ENCODE measurements around the gene RPA1.
"Not testable (repeated sequence)": the region's sequence is repeated elsewhere in the genome, so short reads cannot be mapped to it uniquely, and the experiment has no call there.

RPA1 gene

GRCh38 chr17:1797846-1798245 lies 32.0 kb upstream of the RPA1 start:
- H3K9me3 ChIP-seq (ENCODE audit: control extremely low read depth in 1 of 5, control insufficient read depth in 4 of 5, insufficient read depth in 2 of 5, low read depth in 1 of 5, low read length in 4 of 5); POLR2A ChIA-PET; H3K27me3 ChIP-seq (replicated peaks in 2 of 5; ENCODE audit: control insufficient read depth in 4 of 5, insufficient read depth in 5 of 5, low read length in 4 of 5); DNase-seq; H3K27ac ChIP-seq (ENCODE audit: insufficient read depth in 1 of 2, low read depth in 1 of 2, low read length in 2 of 2, poor library complexity in 1 of 2, severe bottlenecking in 2 of 2); H3K4me3 ChIP-seq (ENCODE audit: control insufficient read depth in 1 of 7, extremely low read depth in 1 of 7, insufficient read depth in 4 of 7, low read depth in 2 of 7, low read length in 6 of 7): not testable (repeated sequence)
- CTCF ChIA-PET = interaction anchor here (0.7 to 2.1 kb wide), 3 partner anchors 12 to 79 kb away, joined by 3 to 7 read pairs (median 3); no protein-coding TSS in a partner anchor
- H3K36me3 ChIP-seq (ENCODE audit: control insufficient read depth in 4 of 4, insufficient read depth in 4 of 4, low read length in 3 of 4) = peaks cover 2 to 28% (median 18%) of the 10 kb centered on the region in 4 experiments
- 100% methylated on average over 7 of the region's 8 CpGs for WGBS (ENCODE audit: insufficient coverage)
- peaks cover 0 to 10% (median 6%) of the 10 kb centered on the region in 4 experiments for H3K4me1 ChIP-seq (ENCODE audit: control extremely low read depth in 1 of 4, control insufficient read depth in 4 of 4, insufficient read depth in 4 of 4, low read length in 3 of 4)

- no peaks in the 10 kb centered on the region for H3K9me3 ChIP-seq (ENCODE audit: control extremely low read depth in 1 of 5, control insufficient read depth in 4 of 5, insufficient read depth in 2 of 5, low read depth in 1 of 5, low read length in 4 of 5)
- 98% methylated on average over 7 of the region's 7 CpGs for WGBS (ENCODE audit: insufficient coverage)
- peaks cover 0 to 10% (median 6%) of the 10 kb centered on the region in 4 experiments for H3K4me1 ChIP-seq (ENCODE audit: control extremely low read depth in 1 of 4, control insufficient read depth in 4 of 4, insufficient read depth in 4 of 4, low read length in 3 of 4)
- no peak for DNase-seq
- no peaks in the 10 kb centered on the region for H3K27me3 ChIP-seq (replicated peaks in 2 of 5; ENCODE audit: control insufficient read depth in 4 of 5, insufficient read depth in 5 of 5, low read length in 4 of 5)
- ChIA-PET CTCF (interaction anchor here (0.9 to 1.1 kb wide), 2 partner anchors 8 to 84 kb away, joined by 3 read pairs; no protein-coding TSS in a partner anchor), POLR2A (no interaction called here)
- peaks cover 2 to 35% (median 19%) of the 10 kb centered on the region in 4 experiments for H3K36me3 ChIP-seq (ENCODE audit: control insufficient read depth in 4 of 4, insufficient read depth in 4 of 4, low read length in 3 of 4)
- H3K4me3 ChIP-seq (ENCODE audit: control insufficient read depth in 1 of 7, extremely low read depth in 1 of 7, insufficient read depth in 4 of 7, low read depth in 2 of 7, low read length in 6 of 7) = no peak overlapping the region
- peak overlapping the region in 1 of 2 experiments; percentile 12 for H3K27ac ChIP-seq (ENCODE audit: insufficient read depth in 1 of 2, low read depth in 1 of 2, low read length in 2 of 2, poor library complexity in 1 of 2, severe bottlenecking in 2 of 2)
Measured at GRCh38 chr17:1800240-1800639, 29.6 kb upstream of the RPA1 start.

GRCh38 chr17:1800712-1801111 lies 29.1 kb upstream of the RPA1 start:
- ChIA-PET POLR2A (no interaction called here), CTCF (interaction anchor here (1.1 kb wide), 1 partner anchor 84 kb away, joined by 3 read pairs; no protein-coding TSS in a partner anchor)

GRCh38 chr17:1802429-1802828 lies 27.4 kb upstream of the RPA1 start:
- H3K4me3 ChIP-seq (ENCODE audit: control insufficient read depth in 1 of 7, extremely low read depth in 1 of 7, insufficient read depth in 4 of 7, low read depth in 2 of 7, low read length in 6 of 7) = no peak overlapping the region
- H3K4me1 ChIP-seq (ENCODE audit: control extremely low read depth in 1 of 4, control insufficient read depth in 4 of 4, insufficient read depth in 4 of 4, low read length in 3 of 4) = peaks cover 0 to under 1% (median under 1%) of the 10 kb centered on the region in 4 experiments
- WGBS (ENCODE audit: insufficient coverage) = no CpG with 5 or more reads among the region's 1 CpG
- H3K9me3 ChIP-seq (ENCODE audit: control extremely low read depth in 1 of 5, control insufficient read depth in 4 of 5, insufficient read depth in 2 of 5, low read depth in 1 of 5, low read length in 4 of 5) = no peaks in the 10 kb centered on the region
- H3K27me3 ChIP-seq (replicated peaks in 2 of 5; ENCODE audit: control insufficient read depth in 4 of 5, insufficient read depth in 5 of 5, low read length in 4 of 5) = no peaks in the 10 kb centered on the region
- no peak overlapping the region for H3K27ac ChIP-seq (ENCODE audit: insufficient read depth in 1 of 2, low read depth in 1 of 2, low read length in 2 of 2, poor library complexity in 1 of 2, severe bottlenecking in 2 of 2)
- no peak for DNase-seq
- peaks cover 2 to 34% (median 17%) of the 10 kb centered on the region in 4 experiments for H3K36me3 ChIP-seq (ENCODE audit: control insufficient read depth in 4 of 4, insufficient read depth in 4 of 4, low read length in 3 of 4)
- CTCF ChIA-PET = interaction anchor here (0.9 to 1.7 kb wide), 3 partner anchors 50 to 386 kb away, joined by 3 to 4 read pairs (median 3); no protein-coding TSS in a partner anchor
- POLR2A ChIA-PET = no interaction called here

More at GRCh38 chr17:1800712-1801111, 29.1 kb upstream of the RPA1 start:
- Histone ChIP-seq H3K9me3 (ENCODE audit: control extremely low read depth in 1 of 5, control insufficient read depth in 4 of 5, insufficient read depth in 2 of 5, low read depth in 1 of 5, low read length in 4 of 5) (no peaks in the 10 kb centered on the region), H3K36me3 (ENCODE audit: control insufficient read depth in 4 of 4, insufficient read depth in 4 of 4, low read length in 3 of 4) (peaks cover 2 to 35% (median 19%) of the 10 kb centered on the region in 4 experiments), H3K27ac (ENCODE audit: insufficient read depth in 1 of 2, low read depth in 1 of 2, low read length in 2 of 2, poor library complexity in 1 of 2, severe bottlenecking in 2 of 2) (peak overlapping the region in 1 of 2 experiments; percentile 12), H3K4me1 (ENCODE audit: control extremely low read depth in 1 of 4, control insufficient read depth in 4 of 4, insufficient read depth in 4 of 4, low read length in 3 of 4) (peaks cover 0 to 10% (median 6%) of the 10 kb centered on the region in 4 experiments), H3K27me3 (replicated peaks in 2 of 5; ENCODE audit: control insufficient read depth in 4 of 5, insufficient read depth in 5 of 5, low read length in 4 of 5) (no peaks in the 10 kb centered on the region), H3K4me3 (ENCODE audit: control insufficient read depth in 1 of 7, extremely low read depth in 1 of 7, insufficient read depth in 4 of 7, low read depth in 2 of 7, low read length in 6 of 7) (no peak overlapping the region)
- DNase-seq = no peak
- WGBS (ENCODE audit: insufficient coverage) = 100% methylated on average over 2 of the region's 4 CpGs

- POLR2A ChIA-PET = no interaction called here
- no peaks in the 10 kb centered on the region for H3K4me1 ChIP-seq (ENCODE audit: control extremely low read depth in 1 of 4, control insufficient read depth in 4 of 4, insufficient read depth in 4 of 4, low read length in 3 of 4)
- 100% methylated on average over 6 of the region's 6 CpGs for WGBS (ENCODE audit: insufficient coverage)
- CTCF ChIA-PET = interaction anchor here (1.1 to 1.7 kb wide), 3 partner anchors 11 to 62 kb away, joined by 3 to 4 read pairs (median 3); no protein-coding TSS in a partner anchor
- no peaks in the 10 kb centered on the region for H3K27me3 ChIP-seq (replicated peaks in 2 of 5; ENCODE audit: control insufficient read depth in 4 of 5, insufficient read depth in 5 of 5, low read length in 4 of 5)
- H3K36me3 ChIP-seq (ENCODE audit: control insufficient read depth in 4 of 4, insufficient read depth in 4 of 4, low read length in 3 of 4) = peaks cover 2 to 38% (median 19%) of the 10 kb centered on the region in 4 experiments
- DNase-seq = no peak
- no peaks in the 10 kb centered on the region for H3K9me3 ChIP-seq (ENCODE audit: control extremely low read depth in 1 of 5, control insufficient read depth in 4 of 5, insufficient read depth in 2 of 5, low read depth in 1 of 5, low read length in 4 of 5)
- no peak overlapping the region for H3K27ac ChIP-seq (ENCODE audit: insufficient read depth in 1 of 2, low read depth in 1 of 2, low read length in 2 of 2, poor library complexity in 1 of 2, severe bottlenecking in 2 of 2)
- H3K4me3 ChIP-seq (ENCODE audit: control insufficient read depth in 1 of 7, extremely low read depth in 1 of 7, insufficient read depth in 4 of 7, low read depth in 2 of 7, low read length in 6 of 7) = no peak overlapping the region
Measured at GRCh38 chr17:1803280-1803679, 26.5 kb upstream of the RPA1 start.

GRCh38 chr17:1807890-1808289 lies 21.9 kb upstream of the RPA1 start:
- DNase-seq = no peak
- ChIA-PET CTCF (no interaction called here), POLR2A (no interaction called here)
- Histone ChIP-seq H3K36me3 (ENCODE audit: control insufficient read depth in 4 of 4, insufficient read depth in 4 of 4, low read length in 3 of 4) (peaks cover 9 to 34% (median 19%) of the 10 kb centered on the region in 4 experiments), H3K27ac (ENCODE audit: insufficient read depth in 1 of 2, low read depth in 1 of 2, low read length in 2 of 2, poor library complexity in 1 of 2, severe bottlenecking in 2 of 2) (no peak overlapping the region), H3K9me3 (ENCODE audit: control extremely low read depth in 1 of 5, control insufficient read depth in 4 of 5, insufficient read depth in 2 of 5, low read depth in 1 of 5, low read length in 4 of 5) (no peaks in the 10 kb centered on the region), H3K4me3 (ENCODE audit: control insufficient read depth in 1 of 7, extremely low read depth in 1 of 7, insufficient read depth in 4 of 7, low read depth in 2 of 7, low read length in 6 of 7) (no peak overlapping the region), H3K27me3 (replicated peaks in 2 of 5; ENCODE audit: control insufficient read depth in 4 of 5, insufficient read depth in 5 of 5, low read length in 4 of 5) (no peaks in the 10 kb centered on the region), H3K4me1 (ENCODE audit: control extremely low read depth in 1 of 4, control insufficient read depth in 4 of 4, insufficient read depth in 4 of 4, low read length in 3 of 4) (no peaks in the 10 kb centered on the region)
- WGBS (ENCODE audit: insufficient coverage) = 96% methylated on average over 5 of the region's 6 CpGs

- WGBS (ENCODE audit: insufficient coverage) = 100% methylated on average over 1 of the region's 2 CpGs
- no peaks in the 10 kb centered on the region for H3K4me1 ChIP-seq (ENCODE audit: control extremely low read depth in 1 of 4, control insufficient read depth in 4 of 4, insufficient read depth in 4 of 4, low read length in 3 of 4)
- peaks cover 12 to 31% (median 19%) of the 10 kb centered on the region in 4 experiments for H3K36me3 ChIP-seq (ENCODE audit: control insufficient read depth in 4 of 4, insufficient read depth in 4 of 4, low read length in 3 of 4)
- H3K4me3 ChIP-seq (ENCODE audit: control insufficient read depth in 1 of 7, extremely low read depth in 1 of 7, insufficient read depth in 4 of 7, low read depth in 2 of 7, low read length in 6 of 7) = no peak overlapping the region
- no peak overlapping the region for H3K27ac ChIP-seq (ENCODE audit: insufficient read depth in 1 of 2, low read depth in 1 of 2, low read length in 2 of 2, poor library complexity in 1 of 2, severe bottlenecking in 2 of 2)
- no peaks in the 10 kb centered on the region for H3K27me3 ChIP-seq (replicated peaks in 2 of 5; ENCODE audit: control insufficient read depth in 4 of 5, insufficient read depth in 5 of 5, low read length in 4 of 5)
- ChIA-PET POLR2A (no interaction called here), CTCF (interaction anchor here (0.8 kb wide), 1 partner anchor 9 kb away, joined by 3 read pairs; no protein-coding TSS in a partner anchor)
- no peaks in the 10 kb centered on the region for H3K9me3 ChIP-seq (ENCODE audit: control extremely low read depth in 1 of 5, control insufficient read depth in 4 of 5, insufficient read depth in 2 of 5, low read depth in 1 of 5, low read length in 4 of 5)
- no peak for DNase-seq
Measured at GRCh38 chr17:1808644-1809043, 21.2 kb upstream of the RPA1 start.

All from common myeloid progenitor, CD34-positive (primary cell).